HCT116 (cell line): Measurements from ENCODE around the gene PFDN2. TPM values are rescaled to one million over a fixed set of nuclear protein-coding genes. Genes with fewer than 3 reads are reported as not detected.

ENCODE experiments used
- ATAC-seq: fragments of 200-7000 bp; cut with Tn5 transposase; 2 replicates; pipeline ENCODE4 v1.9.1; 2020; ENCODE audit warnings: mild to moderate bottlenecking, moderate library complexity
- BruUV-seq: library from RNA; stranded (reverse); fragments of 400-500 nt; replicated peaks from 2 replicates; lab custom pipeline; 2021; lab: Mats Ljungman, UMichigan
- CTCF ChIA-PET: fragments of 300-600 bp; sonication (Branson Sonifier 250); formaldehyde crosslinking; loops from one replicate; lab custom pipeline; 2021; ENCODE audit warnings: antibody characterized with exemption; lab: Charles Lee
- POLR2A ChIA-PET: fragments of 300-600, 350-600 bp; sonication (Branson Sonifier 250); formaldehyde crosslinking; loops from one replicate; lab custom pipeline; 2021; ENCODE audit warnings: antibody characterized with exemption; lab: Charles Lee
- RAD21 ChIA-PET, 2 experiments: fragments of 300-600 bp; sonication (Branson Sonifier 250); formaldehyde crosslinking; loops; one replicate each; lab custom pipeline; 2023; ENCODE audit warnings: low total read pairs in 2 of 2; ENCODE audit not compliant: uncharacterized antibody in 2 of 2, unreplicated experiment in 2 of 2, low non-redundant PET in 1 of 2; lab: Charles Lee
- DNase-seq: peaks from one replicate; pipeline ENCODE4 v3.0.0-alpha.2; 2010; ENCODE audit warnings: low read depth, low spot score
- H2AFZ ChIP-seq: fragments of 200-600 bp; shearing (Covaris generic), sonication (generic); 2 replicates; pipeline ENCODE4 v1.6.1; 2017; ENCODE audit warnings: low read depth, mixed run types, mixed read lengths, antibody characterized with exemption, low read length; ENCODE audit not compliant: poor library complexity, severe bottlenecking
- H3K27ac ChIP-seq: 2 replicates; pipeline ENCODE4 v1.5.1; 2012; ENCODE audit warnings: low read depth, low read length
- H3K27me3 ChIP-seq: fragments of 200-600 bp; sonication (generic); 2 replicates; pipeline ENCODE4 v1.6.1; 2016; ENCODE audit warnings: mixed run types, low read length, mixed read lengths; ENCODE audit not compliant: insufficient read depth
- H3K36me3 ChIP-seq, 2 experiments: fragments of 200-500 bp in 1 of 2; fragments of 200-600 bp in 1 of 2; sonication (Bioruptor generic) in 1 of 2; sonication (generic) in 1 of 2; 2 replicates each; pipeline versions ENCODE4 v1.5.1 to v1.6.1; 2014 to 2016; ENCODE audit warnings: low read length in 2 of 2, inconsistent platforms in 1 of 2, mixed read lengths in 1 of 2, mixed run types in 1 of 2; ENCODE audit not compliant: insufficient read depth in 2 of 2, control insufficient read depth in 1 of 2
- H3K4me1 ChIP-seq, 2 experiments: fragments of 200-600 bp in 1 of 2; sonication (generic) in 1 of 2; 2 replicates each; pipeline versions ENCODE4 v1.5.1 to v1.6.1; 2012 to 2017; ENCODE audit warnings: low read length in 2 of 2, inconsistent platforms in 1 of 2, mild to moderate bottlenecking in 1 of 2, mixed read lengths in 1 of 2, mixed run types in 1 of 2, moderate library complexity in 1 of 2; ENCODE audit not compliant: insufficient read depth in 2 of 2, control insufficient read depth in 1 of 2
- H3K4me2 ChIP-seq: fragments of 200-600 bp; sonication (generic); 2 replicates; pipeline ENCODE4 v1.6.1; 2017; ENCODE audit warnings: mixed run types, low read length, mixed read lengths
- H3K4me3 ChIP-seq, 2 experiments: fragments of 200-600 bp in 1 of 2; sonication (generic) in 1 of 2; replicated peaks in 1 of 2; 2 replicates each; pipeline ENCODE4 v1.5.1; 2011 to 2016; ENCODE audit warnings: low read length in 2 of 2, control low read depth in 1 of 2, low read depth in 1 of 2, mild to moderate bottlenecking in 1 of 2, mixed read lengths in 1 of 2, mixed run types in 1 of 2
- H3K79me2 ChIP-seq: fragments of 200-600 bp; sonication (generic); 2 replicates; pipeline ENCODE4 v1.6.1; 2017; ENCODE audit warnings: mild to moderate bottlenecking, mixed run types, low read length, moderate library complexity, mixed read lengths; ENCODE audit not compliant: insufficient read depth
- H3K9ac ChIP-seq: fragments of 200-600 bp; sonication (generic); 2 replicates; pipeline ENCODE4 v1.6.1; 2016; ENCODE audit warnings: low read length, mixed read lengths
- H3K9me2 ChIP-seq: fragments of 200-600 bp; sonication (generic), shearing (Covaris generic); 2 replicates; pipeline ENCODE4 v1.6.1; 2017; ENCODE audit warnings: mixed run types, mild to moderate bottlenecking, moderate library complexity; ENCODE audit not compliant: insufficient read depth
- H3K9me3 ChIP-seq, 2 experiments: fragments of 200-500 bp in 1 of 2; fragments of 200-600 bp in 1 of 2; sonication (Bioruptor generic) in 1 of 2; sonication (generic) in 1 of 2; 2 replicates each; pipeline ENCODE4 v1.6.1; 2014 to 2017; ENCODE audit warnings: low read length in 2 of 2, mixed read lengths in 2 of 2, inconsistent platforms in 1 of 2, low read depth in 1 of 2, mild to moderate bottlenecking in 1 of 2, mixed run types in 1 of 2, moderate library complexity in 1 of 2; ENCODE audit not compliant: control insufficient read depth in 1 of 2, insufficient read depth in 1 of 2
- H4K20me1 ChIP-seq: fragments of 200-600 bp; sonication (generic), shearing (Covaris generic); 2 replicates; pipeline ENCODE4 v1.6.1; 2017; ENCODE audit warnings: mixed run types, mild to moderate bottlenecking, moderate library complexity; ENCODE audit not compliant: insufficient read depth
- ATF3 ChIP-seq: IDR thresholded peaks from 2 replicates; pipeline ENCODE4 v1.6.1; 2012
- CTCF ChIP-seq, 3 experiments: fragments of 200-600 bp in 1 of 3; sonication (generic) in 1 of 3; IDR thresholded peaks in 2 of 3; conservative IDR thresholded peaks in 1 of 3; 2 replicates each; pipeline ENCODE4 v1.5.1; 2012 to 2017; ENCODE audit warnings: low read depth in 2 of 3, low read length in 2 of 3, antibody characterized with exemption in 1 of 3, borderline replicate concordance in 1 of 3, control low read depth in 1 of 3, mild to moderate bottlenecking in 1 of 3, mixed read lengths in 1 of 3, mixed run types in 1 of 3, moderate library complexity in 1 of 3; ENCODE audit not compliant: insufficient read depth in 1 of 3
- ELF1 ChIP-seq: IDR thresholded peaks from 2 replicates; pipeline ENCODE4 v1.6.1; 2012; ENCODE audit warnings: low read depth, borderline replicate concordance
- JUND ChIP-seq: IDR thresholded peaks from 2 replicates; pipeline ENCODE4 v1.6.1; 2012
- POLR2A ChIP-seq: IDR thresholded peaks from 2 replicates; pipeline ENCODE4 v1.7.0; 2011; ENCODE audit warnings: borderline replicate concordance; ENCODE audit not compliant: insufficient read depth, insufficient read length; ENCODE audit errors: extremely low read depth
- RAD21 ChIP-seq: IDR thresholded peaks from 2 replicates; pipeline ENCODE4 v1.6.1; 2012; ENCODE audit warnings: low read depth, mild to moderate bottlenecking
- SP1 ChIP-seq: IDR thresholded peaks from 2 replicates; pipeline ENCODE4 v1.6.1; 2012; ENCODE audit warnings: low read depth
- ZBTB33 ChIP-seq: IDR thresholded peaks from 2 replicates; pipeline ENCODE4 v1.6.1; 2011; ENCODE audit warnings: mild to moderate bottlenecking, low read length, moderate library complexity; ENCODE audit not compliant: insufficient replicate concordance; ENCODE audit errors: extremely low read depth
- ZFX ChIP-seq: fragments of 450-650 bp; IDR thresholded peaks from 2 replicates; pipeline ENCODE4 v1.6.1; 2017
- intact Hi-C: fragments of 100-400 bp; cut with micrococcal nuclease; formaldehyde crosslinking; loops from 2 replicates; pipeline ENCODE4 v1.10.0; 2022
- total RNA-seq: library from RNA; stranded (reverse); gene quantifications from one replicate; pipeline ENCODE4 v1.2.1, GENCODE V29; 2021; ENCODE audit not compliant: unreplicated experiment

PFDN2 gene
- total RNA-seq, 1 experiment from 2014 or later = 179 TPM

- ChIA-PET CTCF (no interaction called here), RAD21 (no interaction called here)
- H3K9me2 ChIP-seq = no peaks in the 10 kb centered on the region
- no TSS peak for BruUV-seq
- no peaks in the 10 kb centered on the region for H3K4me1 ChIP-seq
- intact Hi-C loops = no loop called here
- no peaks in the 10 kb centered on the region for H3K9me3 ChIP-seq
- no peaks in the 10 kb centered on the region for H3K27me3 ChIP-seq
- no peak overlapping the region for H3K27ac ChIP-seq
- no peak overlapping the region for H2AFZ ChIP-seq
- TF ChIP-seq RAD21 (no peak), ELF1 (no peak), CTCF (IDR thresholded peaks at IDR 0.05 in 2 of 3, conservative IDR thresholded peaks at IDR 0.05 in 1 of 3; ENCODE audit: borderline replicate concordance in 1 of 3, insufficient read depth in 1 of 3, low read depth in 2 of 3, low read length in 2 of 3) (no peak), POLR2A (no peak), ZBTB33 (no peak), ZFX (no peak), JUND (no peak), ATF3 (no peak), SP1 (no peak)
- TF ChIP-seq, all 23 proteins: peak for 0
- H3K4me3 ChIP-seq = no peak overlapping the region
- H3K9ac ChIP-seq = no peak overlapping the region
- DNase-seq = no peak
- no peaks in the 10 kb centered on the region for H4K20me1 ChIP-seq
- no peak overlapping the region for H3K4me2 ChIP-seq
- H3K79me2 ChIP-seq = no peaks in the 10 kb centered on the region
- H3K36me3 ChIP-seq = no peaks in the 10 kb centered on the region
- no peak for ATAC-seq
- POLR2A ChIA-PET = no interaction called here
These were observed 56.4 kb downstream of the PFDN2 start for GRCh38 chr1:161061419-161061818.
